HEK293 (cell line): ENCODE data around the gene SKAP1.

Experiments
- CTCF ChIA-PET: fragments of 350-600 bp; formaldehyde crosslinking; extraction: SDS; loops from one replicate; lab custom pipeline; 2021; ENCODE audit warnings: antibody characterized with exemption; lab: Yijun Ruan, JAX
- POLR2A ChIA-PET: fragments of 300-600 bp; formaldehyde crosslinking; extraction: SDS; loops from one replicate; lab custom pipeline; 2020; ENCODE audit warnings: antibody characterized with exemption, inconsistent platforms; lab: Yijun Ruan, JAX
- H3K27ac ChIP-seq: fragments of 200-500 bp; sonication (Bioruptor generic); 2 replicates; pipeline ENCODE4 v1.5.1; 2014; ENCODE audit warnings: low read depth, low read length, control low read depth, inconsistent platforms; ENCODE audit errors: extremely low read depth
- H3K36me3 ChIP-seq, 2 experiments: fragments of 200-500 bp in 1 of 2; sonication (Bioruptor generic) in 1 of 2; 1 replicate in 1 of 2; 2 replicates in 1 of 2; pipeline ENCODE4 v1.5.1; 2014 to 2017; ENCODE audit warnings: inconsistent platforms in 2 of 2, low read length in 2 of 2; ENCODE audit not compliant: control insufficient read depth in 2 of 2, insufficient read depth in 1 of 2
- H3K4me1 ChIP-seq: fragments of 200-500 bp; sonication (Bioruptor generic); 2 replicates; pipeline ENCODE4 v1.5.1; 2014; ENCODE audit warnings: mild to moderate bottlenecking, low read length, inconsistent platforms; ENCODE audit not compliant: control insufficient read depth, insufficient read depth
- H3K4me3 ChIP-seq: 2 replicates; pipeline ENCODE4 v1.5.1; 2011; ENCODE audit warnings: low read depth, mild to moderate bottlenecking, control low read depth, low read length, moderate library complexity
- H3K9me3 ChIP-seq: fragments of 200-500 bp; sonication (Bioruptor generic); 2 replicates; pipeline ENCODE4 v1.5.1; 2014; ENCODE audit warnings: low read depth, low read length, inconsistent platforms; ENCODE audit not compliant: control insufficient read depth, insufficient read depth
- MYNN ChIP-seq: fragments of 450-650 bp; formaldehyde crosslinking; IDR thresholded peaks from 2 replicates; pipeline ENCODE4 v1.5.1; 2016; ENCODE audit warnings: missing biosample characterization, missing genetic modification characterization, borderline replicate concordance
- MZF1 ChIP-seq: fragments of 450-650 bp; formaldehyde crosslinking; IDR thresholded peaks from 2 replicates; pipeline ENCODE4 v1.5.1; 2017; ENCODE audit warnings: missing biosample characterization, missing genetic modification characterization, borderline replicate concordance
- SP7 ChIP-seq: fragments of 450-650 bp; formaldehyde crosslinking; IDR thresholded peaks from 2 replicates; pipeline ENCODE4 v1.5.1; 2016; ENCODE audit warnings: missing biosample characterization, missing genetic modification characterization
- TCF7L2 ChIP-seq: IDR thresholded peaks from 2 replicates; pipeline ENCODE4 v1.6.1; 2011; ENCODE audit warnings: low read depth, mild to moderate bottlenecking, inconsistent platforms, low read length, moderate library complexity, borderline replicate concordance
- WT1 ChIP-seq: fragments of 450-650 bp; formaldehyde crosslinking; IDR thresholded peaks from 2 replicates; pipeline ENCODE4 v1.5.1; 2016; ENCODE audit warnings: missing biosample characterization, missing genetic modification characterization
- ZBTB17 ChIP-seq: fragments of 450-650 bp; formaldehyde crosslinking; IDR thresholded peaks from 2 replicates; pipeline ENCODE4 v1.5.1; 2016; ENCODE audit warnings: missing biosample characterization, missing genetic modification characterization
- ZFP3 ChIP-seq: fragments of 450-650 bp; formaldehyde crosslinking; IDR thresholded peaks from 2 replicates; pipeline ENCODE4 v1.5.1; 2016; ENCODE audit warnings: low read depth, missing biosample characterization, missing genetic modification characterization
- ZFP37 ChIP-seq: fragments of 450-650 bp; formaldehyde crosslinking; IDR thresholded peaks from 2 replicates; pipeline ENCODE4 v1.5.1; 2016; ENCODE audit warnings: missing biosample characterization, missing genetic modification characterization
- ZIC2 ChIP-seq: fragments of 450-650 bp; formaldehyde crosslinking; IDR thresholded peaks from 2 replicates; pipeline ENCODE4 v1.5.1; 2016; ENCODE audit warnings: missing biosample characterization, missing genetic modification characterization
- ZNF169 ChIP-seq: fragments of 450-650 bp; formaldehyde crosslinking; IDR thresholded peaks from 2 replicates; pipeline ENCODE4 v1.5.1; 2016; ENCODE audit warnings: missing biosample characterization, missing genetic modification characterization
- ZNF223 ChIP-seq: fragments of 450-650 bp; formaldehyde crosslinking; IDR thresholded peaks from 2 replicates; pipeline ENCODE4 v1.5.1; 2016; ENCODE audit warnings: missing biosample characterization, missing genetic modification characterization
- ZNF24 ChIP-seq: fragments of 450-650 bp; formaldehyde crosslinking; IDR thresholded peaks from 2 replicates; pipeline ENCODE4 v1.5.1; 2016; ENCODE audit warnings: missing biosample characterization, missing genetic modification characterization
- ZNF266 ChIP-seq: fragments of 450-650 bp; formaldehyde crosslinking; IDR thresholded peaks from 2 replicates; pipeline ENCODE4 v1.5.1; 2016; ENCODE audit warnings: missing biosample characterization, missing genetic modification characterization, low read depth
- ZNF707 ChIP-seq: fragments of 450-650 bp; formaldehyde crosslinking; IDR thresholded peaks from 2 replicates; pipeline ENCODE4 v1.5.1; 2016; ENCODE audit warnings: missing biosample characterization, missing genetic modification characterization
- ZNF747 ChIP-seq: fragments of 450-650 bp; formaldehyde crosslinking; IDR thresholded peaks from 2 replicates; pipeline ENCODE4 v1.5.1; 2016; ENCODE audit warnings: missing biosample characterization, missing genetic modification characterization
- ZNF843 ChIP-seq: fragments of 450-650 bp; formaldehyde crosslinking; IDR thresholded peaks from 2 replicates; pipeline ENCODE4 v1.5.1; 2016; ENCODE audit warnings: missing biosample characterization, missing genetic modification characterization
- ZSCAN16 ChIP-seq: fragments of 450-650 bp; formaldehyde crosslinking; IDR thresholded peaks from 2 replicates; pipeline ENCODE4 v1.5.1; 2016; ENCODE audit warnings: missing biosample characterization, missing genetic modification characterization
- ZSCAN23 ChIP-seq: fragments of 450-650 bp; formaldehyde crosslinking; IDR thresholded peaks from 2 replicates; pipeline ENCODE4 v1.5.1; 2016; ENCODE audit warnings: missing biosample characterization, missing genetic modification characterization
- TF ChIP-seq, protein P1 (sequence below): fragments of 450-650 bp; formaldehyde crosslinking; IDR thresholded peaks from 2 replicates; pipeline ENCODE4 v1.5.1; 2017; ENCODE audit warnings: missing biosample characterization, mild to moderate bottlenecking, missing genetic modification characterization, moderate library complexity
- TF ChIP-seq, protein P2 (sequence below): fragments of 450-650 bp; formaldehyde crosslinking; IDR thresholded peaks from 2 replicates; pipeline ENCODE4 v1.5.1; 2016; ENCODE audit warnings: missing biosample characterization, missing genetic modification characterization
- TF ChIP-seq, protein P3 (sequence below): fragments of 450-650 bp; formaldehyde crosslinking; IDR thresholded peaks from 2 replicates; pipeline ENCODE4 v1.5.1; 2016; ENCODE audit warnings: missing biosample characterization, missing genetic modification characterization
- TF ChIP-seq, protein P4 (sequence below): fragments of 450-650 bp; formaldehyde crosslinking; IDR thresholded peaks from 2 replicates; pipeline ENCODE4; 2016; ENCODE audit warnings: missing biosample characterization, missing genetic modification characterization
- TF ChIP-seq, protein P5 (sequence below): IDR thresholded peaks from 2 replicates; pipeline ENCODE4 v1.6.1; 2011; ENCODE audit warnings: mild to moderate bottlenecking, low read depth, low read length, borderline replicate concordance

SKAP1 gene

DNA sequence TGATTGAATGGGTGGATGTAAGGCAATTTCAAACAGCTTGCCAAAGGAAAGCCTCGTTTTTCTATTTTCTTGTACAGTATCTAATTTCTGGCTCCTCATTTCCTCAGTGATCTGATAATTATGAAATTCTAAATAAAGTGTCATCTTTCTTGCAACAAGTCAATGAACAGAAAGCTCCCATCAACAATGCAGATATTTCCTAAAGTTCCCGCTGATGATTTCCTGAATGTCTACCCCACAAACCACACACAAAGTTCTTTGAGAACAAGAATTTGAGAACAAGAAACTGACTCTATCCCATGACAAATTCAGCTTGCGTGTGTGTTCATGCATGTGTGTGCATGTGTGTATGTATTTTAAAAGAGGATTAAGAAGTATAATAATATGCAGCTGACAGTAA, 35.2 kb downstream of the SKAP1 start:
- no peak for TF ChIP-seq ZNF169 (tag by site-specific recombination)
- TF ChIP-seq ZFP3, result no peak
- no peak for TF ChIP-seq SP7 (tag by site-specific recombination)
- no peak for TF ChIP-seq ZNF843 (tag by site-specific recombination)
- TF ChIP-seq, protein P1, sequence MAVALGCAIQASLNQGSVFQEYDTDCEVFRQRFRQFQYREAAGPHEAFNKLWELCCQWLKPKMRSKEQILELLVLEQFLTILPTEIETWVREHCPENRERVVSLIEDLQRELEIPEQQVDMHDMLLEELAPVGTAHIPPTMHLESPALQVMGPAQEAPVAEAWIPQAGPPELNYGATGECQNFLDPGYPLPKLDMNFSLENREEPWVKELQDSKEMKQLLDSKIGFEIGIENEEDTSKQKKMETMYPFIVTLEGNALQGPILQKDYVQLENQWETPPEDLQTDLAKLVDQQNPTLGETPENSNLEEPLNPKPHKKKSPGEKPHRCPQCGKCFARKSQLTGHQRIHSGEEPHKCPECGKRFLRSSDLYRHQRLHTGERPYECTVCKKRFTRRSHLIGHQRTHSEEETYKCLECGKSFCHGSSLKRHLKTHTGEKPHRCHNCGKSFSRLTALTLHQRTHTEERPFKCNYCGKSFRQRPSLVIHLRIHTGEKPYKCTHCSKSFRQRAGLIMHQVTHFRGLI (tag by site-specific recombination), result no peak
- no peak for TF ChIP-seq ZBTB17 (tag by site-specific recombination)
- TF ChIP-seq, protein P2, sequence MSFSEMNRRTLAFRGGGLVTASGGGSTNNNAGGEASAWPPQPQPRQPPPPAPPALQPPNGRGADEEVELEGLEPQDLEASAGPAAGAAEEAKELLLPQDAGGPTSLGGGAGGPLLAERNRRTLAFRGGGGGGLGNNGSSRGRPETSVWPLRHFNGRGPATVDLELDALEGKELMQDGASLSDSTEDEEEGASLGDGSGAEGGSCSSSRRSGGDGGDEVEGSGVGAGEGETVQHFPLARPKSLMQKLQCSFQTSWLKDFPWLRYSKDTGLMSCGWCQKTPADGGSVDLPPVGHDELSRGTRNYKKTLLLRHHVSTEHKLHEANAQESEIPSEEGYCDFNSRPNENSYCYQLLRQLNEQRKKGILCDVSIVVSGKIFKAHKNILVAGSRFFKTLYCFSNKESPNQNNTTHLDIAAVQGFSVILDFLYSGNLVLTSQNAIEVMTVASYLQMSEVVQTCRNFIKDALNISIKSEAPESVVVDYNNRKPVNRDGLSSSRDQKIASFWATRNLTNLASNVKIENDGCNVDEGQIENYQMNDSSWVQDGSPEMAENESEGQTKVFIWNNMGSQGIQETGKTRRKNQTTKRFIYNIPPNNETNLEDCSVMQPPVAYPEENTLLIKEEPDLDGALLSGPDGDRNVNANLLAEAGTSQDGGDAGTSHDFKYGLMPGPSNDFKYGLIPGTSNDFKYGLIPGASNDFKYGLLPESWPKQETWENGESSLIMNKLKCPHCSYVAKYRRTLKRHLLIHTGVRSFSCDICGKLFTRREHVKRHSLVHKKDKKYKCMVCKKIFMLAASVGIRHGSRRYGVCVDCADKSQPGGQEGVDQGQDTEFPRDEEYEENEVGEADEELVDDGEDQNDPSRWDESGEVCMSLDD, result no peak
- TF ChIP-seq ZSCAN16, result no peak
- no peak for TF ChIP-seq MYNN (tag by site-specific recombination)
- TF ChIP-seq ZNF24 (tag by site-specific recombination), result no peak
- TF ChIP-seq, protein P3, sequence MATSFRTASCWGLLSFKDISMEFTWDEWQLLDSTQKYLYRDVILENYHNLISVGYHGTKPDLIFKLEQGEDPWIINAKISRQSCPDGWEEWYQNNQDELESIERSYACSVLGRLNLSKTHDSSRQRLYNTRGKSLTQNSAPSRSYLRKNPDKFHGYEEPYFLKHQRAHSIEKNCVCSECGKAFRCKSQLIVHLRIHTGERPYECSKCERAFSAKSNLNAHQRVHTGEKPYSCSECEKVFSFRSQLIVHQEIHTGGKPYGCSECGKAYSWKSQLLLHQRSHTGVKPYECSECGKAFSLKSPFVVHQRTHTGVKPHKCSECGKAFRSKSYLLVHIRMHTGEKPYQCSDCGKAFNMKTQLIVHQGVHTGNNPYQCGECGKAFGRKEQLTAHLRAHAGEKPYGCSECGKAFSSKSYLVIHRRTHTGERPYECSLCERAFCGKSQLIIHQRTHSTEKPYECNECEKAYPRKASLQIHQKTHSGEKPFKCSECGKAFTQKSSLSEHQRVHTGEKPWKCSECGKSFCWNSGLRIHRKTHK (tag by site-specific recombination), result no peak
- TF ChIP-seq ZNF223, result no peak
- POLR2A ChIA-PET, result no interaction called here
- H3K9me3 ChIP-seq, result no peaks in the 10 kb centered on the region
- CTCF ChIA-PET, result interaction anchor here (0.6 kb wide), 1 partner anchor 198 kb away, joined by 3 read pairs; no protein-coding TSS in a partner anchor
- H3K27ac ChIP-seq, result no peak overlapping the region
- H3K36me3 ChIP-seq, result no peaks in the 10 kb centered on the region
- peaks cover 12% of the 10 kb centered on the region for H3K4me1 ChIP-seq
- no peak overlapping the region for H3K4me3 ChIP-seq

DNA sequence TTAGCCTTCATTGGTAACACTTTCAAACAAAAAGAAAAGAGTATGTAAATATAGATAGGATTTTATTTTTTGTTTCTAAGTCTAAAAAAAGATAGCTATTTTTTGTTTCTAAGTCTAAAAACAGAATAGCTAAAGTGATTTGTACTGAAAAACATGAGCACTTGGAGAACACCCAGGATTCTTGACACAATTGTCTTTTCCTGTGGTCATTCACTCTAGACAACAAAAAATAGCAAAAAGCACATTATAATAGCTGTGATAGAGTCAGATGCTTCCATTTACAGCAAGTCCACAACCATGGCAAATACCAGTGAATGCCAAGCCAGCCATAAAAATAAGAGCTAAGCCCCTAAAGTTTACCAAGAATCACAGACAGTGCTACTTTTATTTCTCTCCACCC, 36.7 kb downstream of the SKAP1 start:
- H3K9me3 ChIP-seq, result no peaks in the 10 kb centered on the region
- ChIA-PET POLR2A (no interaction called here), CTCF (interaction anchor here (0.6 to 1.2 kb wide), 6 partner anchors 17 to 1014 kb away, joined by 3 to 5 read pairs (median 4); no protein-coding TSS in a partner anchor)
- no peak for TF ChIP-seq ZNF266
- no peak for TF ChIP-seq ZNF707
- TF ChIP-seq TCF7L2, result no peak
- TF ChIP-seq WT1 (tag by site-specific recombination), result no peak
- no peak for TF ChIP-seq MZF1 (tag by site-specific recombination)
- TF ChIP-seq ZSCAN23, result no peak
- no peak for TF ChIP-seq ZNF747 (tag by site-specific recombination)
- TF ChIP-seq, protein P4, sequence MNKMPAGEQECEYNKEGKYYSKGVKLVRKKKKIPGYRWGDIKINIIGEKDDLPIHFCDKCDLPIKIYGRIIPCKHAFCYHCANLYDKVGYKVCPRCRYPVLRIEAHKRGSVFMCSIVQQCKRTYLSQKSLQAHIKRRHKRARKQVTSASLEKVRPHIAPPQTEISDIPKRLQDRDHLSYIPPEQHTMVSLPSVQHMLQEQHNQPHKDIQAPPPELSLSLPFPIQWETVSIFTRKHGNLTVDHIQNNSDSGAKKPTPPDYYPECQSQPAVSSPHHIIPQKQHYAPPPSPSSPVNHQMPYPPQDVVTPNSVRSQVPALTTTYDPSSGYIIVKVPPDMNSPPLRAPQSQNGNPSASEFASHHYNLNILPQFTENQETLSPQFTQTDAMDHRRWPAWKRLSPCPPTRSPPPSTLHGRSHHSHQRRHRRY (tag by site-specific recombination), result no peak
- TF ChIP-seq ZIC2, result no peak
- TF ChIP-seq ZFP37 (tag by site-specific recombination), result no peak
- TF ChIP-seq, protein P5, sequence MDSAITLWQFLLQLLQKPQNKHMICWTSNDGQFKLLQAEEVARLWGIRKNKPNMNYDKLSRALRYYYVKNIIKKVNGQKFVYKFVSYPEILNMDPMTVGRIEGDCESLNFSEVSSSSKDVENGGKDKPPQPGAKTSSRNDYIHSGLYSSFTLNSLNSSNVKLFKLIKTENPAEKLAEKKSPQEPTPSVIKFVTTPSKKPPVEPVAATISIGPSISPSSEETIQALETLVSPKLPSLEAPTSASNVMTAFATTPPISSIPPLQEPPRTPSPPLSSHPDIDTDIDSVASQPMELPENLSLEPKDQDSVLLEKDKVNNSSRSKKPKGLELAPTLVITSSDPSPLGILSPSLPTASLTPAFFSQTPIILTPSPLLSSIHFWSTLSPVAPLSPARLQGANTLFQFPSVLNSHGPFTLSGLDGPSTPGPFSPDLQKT, result no peak
- no peak overlapping the region for H3K4me3 ChIP-seq
- H3K4me1 ChIP-seq, result peaks cover 22% of the 10 kb centered on the region
- no peak overlapping the region for H3K27ac ChIP-seq
- no peaks in the 10 kb centered on the region for H3K36me3 ChIP-seq
